Trophoblast cell (in vitro differentiated cells and primary cell): ENCODE measurements around the gene MYO1E.

Source experiments
- DNase-seq, 2 donors: peaks; one replicate each; pipeline ENCODE4 v3.0.0-alpha.2; 2016
- H2AFZ ChIP-seq: 2 replicates; pipeline ENCODE4 v1.6.1; 2013; ENCODE audit warnings: low read length, moderate library complexity, mild to moderate bottlenecking; ENCODE audit not compliant: insufficient read depth, poor library complexity
- H2AK5ac ChIP-seq: 2 replicates; pipeline ENCODE4 v1.6.1; 2013; ENCODE audit warnings: mild to moderate bottlenecking, low read length
- H2BK120ac ChIP-seq: 2 replicates; pipeline ENCODE4 v1.6.1; 2013; ENCODE audit warnings: low read length, mild to moderate bottlenecking, moderate library complexity; ENCODE audit not compliant: insufficient read depth, poor library complexity
- H2BK12ac ChIP-seq: 2 replicates; pipeline ENCODE4 v1.6.1; 2013; ENCODE audit warnings: mild to moderate bottlenecking, low read length, moderate library complexity
- H2BK5ac ChIP-seq: 2 replicates; pipeline ENCODE4 v1.6.1; 2013; ENCODE audit warnings: low read length, low read depth, moderate library complexity, mild to moderate bottlenecking; ENCODE audit not compliant: poor library complexity
- H3K14ac ChIP-seq: 2 replicates; pipeline ENCODE4 v1.6.1; 2013; ENCODE audit warnings: mild to moderate bottlenecking, low read length
- H3K18ac ChIP-seq: 2 replicates; pipeline ENCODE4 v1.6.1; 2013; ENCODE audit warnings: mild to moderate bottlenecking, low read length
- H3K23ac ChIP-seq: 2 replicates; pipeline ENCODE4 v1.6.1; 2013; ENCODE audit warnings: low read length
- H3K27ac ChIP-seq: 2 replicates; pipeline ENCODE4 v1.5.1; 2013; ENCODE audit warnings: low read depth, mild to moderate bottlenecking, inconsistent platforms, low read length, moderate library complexity
- H3K27me3 ChIP-seq: 2 replicates; pipeline ENCODE4 v1.6.1; 2013; ENCODE audit warnings: inconsistent platforms, mild to moderate bottlenecking, low read length, moderate library complexity; ENCODE audit not compliant: insufficient read depth
- H3K36me3 ChIP-seq, 2 experiments: 1 replicate in 1 of 2; 2 replicates in 1 of 2; pipeline ENCODE4 v1.6.1; 2013; ENCODE audit warnings: low read length in 2 of 2, mild to moderate bottlenecking in 2 of 2, moderate library complexity in 1 of 2; ENCODE audit not compliant: insufficient read depth in 2 of 2, control insufficient read depth in 1 of 2
- H3K4ac ChIP-seq: 2 replicates; pipeline ENCODE4 v1.6.1; 2013; ENCODE audit warnings: low read depth, mild to moderate bottlenecking, low read length, moderate library complexity
- H3K4me1 ChIP-seq, 2 experiments: 1 replicate in 1 of 2; 2 replicates in 1 of 2; pipeline ENCODE4 v1.6.1; 2013; ENCODE audit warnings: low read length in 2 of 2, mild to moderate bottlenecking in 2 of 2, moderate library complexity in 1 of 2; ENCODE audit not compliant: insufficient read depth in 2 of 2, control insufficient read depth in 1 of 2
- H3K4me2 ChIP-seq: 2 replicates; pipeline ENCODE4 v1.6.1; 2013; ENCODE audit warnings: inconsistent platforms, mild to moderate bottlenecking, low read length, moderate library complexity
- H3K4me3 ChIP-seq: 2 replicates; pipeline ENCODE4 v1.5.1; 2013; ENCODE audit warnings: mild to moderate bottlenecking, low read depth, low read length, inconsistent platforms
- H3K79me1 ChIP-seq: one replicate; pipeline ENCODE4 v1.6.1; 2013; ENCODE audit warnings: low read length
- H3K79me2 ChIP-seq: 2 replicates; pipeline ENCODE4 v1.6.1; 2013; ENCODE audit warnings: low read length, mild to moderate bottlenecking; ENCODE audit not compliant: control insufficient read depth, insufficient read depth, poor library complexity
- H3K9ac ChIP-seq: 2 replicates; pipeline ENCODE4 v1.6.1; 2013; ENCODE audit warnings: mild to moderate bottlenecking, low read length
- H3K9me3 ChIP-seq: 2 replicates; pipeline ENCODE4 v1.6.1; 2013; ENCODE audit warnings: low read depth, mild to moderate bottlenecking, control low read depth, inconsistent platforms, low read length; ENCODE audit not compliant: insufficient read depth
- H4K12ac ChIP-seq: 2 replicates; pipeline ENCODE4 v1.6.1; 2013; ENCODE audit warnings: low read depth, mild to moderate bottlenecking, low read length, moderate library complexity
- H4K8ac ChIP-seq: 2 replicates; pipeline ENCODE4 v1.6.1; 2013; ENCODE audit warnings: low read depth, mild to moderate bottlenecking, low read length, moderate library complexity
- H4K91ac ChIP-seq: one replicate; pipeline ENCODE4 v1.6.1; 2013; ENCODE audit warnings: low read depth, mild to moderate bottlenecking, low read length, moderate library complexity
- WGBS: extraction: QIAGEN DNeasy Blood & Tissue Kit; methylation state at CpG from one replicate; pipeline ENCODE4 v1.1.7; 2013; ENCODE audit warnings: missing lambda C conversion rate; ENCODE audit not compliant: insufficient read length, insufficient coverage; ENCODE audit errors: extremely low coverage; 5-methylcytosine and 5-hydroxymethylcytosine counted together

Gene MYO1E

GRCh38 chr15:59229015-59229414, 143.7 kb downstream of the MYO1E start:
- no peak for DNase-seq
- Histone ChIP-seq H3K18ac (no peak overlapping the region), H3K4me1 (no peaks in the 10 kb centered on the region), H3K27ac (no peak overlapping the region), H2BK120ac (no peak overlapping the region), H4K91ac (no peak overlapping the region), H3K4ac (no peak overlapping the region), H3K23ac (no peak overlapping the region), H4K8ac (no peak overlapping the region), H3K14ac (no peak overlapping the region), H3K79me2 (no peaks in the 10 kb centered on the region), H2BK5ac (no peak overlapping the region), H4K12ac (no peak overlapping the region), H3K36me3 (peaks cover 4 to 5% of the 10 kb centered on the region in 2 experiments), H2AK5ac (no peak overlapping the region), H3K79me1 (no peaks in the 10 kb centered on the region), H3K27me3 (no peaks in the 10 kb centered on the region), H3K9me3 (no peaks in the 10 kb centered on the region), H2BK12ac (no peak overlapping the region), H3K4me3 (no peak overlapping the region), H2AFZ (no peak overlapping the region), H3K9ac (no peak overlapping the region), H3K4me2 (no peak overlapping the region)
- no CpG with 5 or more reads among the region's 4 CpGs for WGBS

- peaks cover 5 to 6% of the 10 kb centered on the region in 2 experiments for H3K36me3 ChIP-seq
- H3K27me3 ChIP-seq: no peaks in the 10 kb centered on the region
- no peaks in the 10 kb centered on the region for H3K4me1 ChIP-seq
- no peak overlapping the region for H2AFZ ChIP-seq
- H3K4me2 ChIP-seq: no peak overlapping the region
- no peak overlapping the region for H4K91ac ChIP-seq
- H2BK12ac ChIP-seq: no peak overlapping the region
- no CpG with 5 or more reads among the region's 4 CpGs for WGBS
- H3K9me3 ChIP-seq: no peaks in the 10 kb centered on the region
- no peak overlapping the region for H2AK5ac ChIP-seq
- no peak overlapping the region for H3K23ac ChIP-seq
- H2BK5ac ChIP-seq: no peak overlapping the region
- no peaks in the 10 kb centered on the region for H3K79me1 ChIP-seq
- DNase-seq: peak; percentile 81 to 95
- H3K9ac ChIP-seq: no peak overlapping the region
- H3K27ac ChIP-seq: no peak overlapping the region
- H4K8ac ChIP-seq: no peak overlapping the region
- no peak overlapping the region for H3K4me3 ChIP-seq
- H3K14ac ChIP-seq: no peak overlapping the region
- no peak overlapping the region for H3K4ac ChIP-seq
- H2BK120ac ChIP-seq: no peak overlapping the region
- H4K12ac ChIP-seq: no peak overlapping the region
- no peaks in the 10 kb centered on the region for H3K79me2 ChIP-seq
- H3K18ac ChIP-seq: no peak overlapping the region
These were observed 145.7 kb downstream of the MYO1E start for GRCh38 chr15:59227021-59227420.

GRCh38 chr15:59224474-59224873, 148.2 kb downstream of the MYO1E start:
- H3K4ac ChIP-seq: no peak overlapping the region
- no peak overlapping the region for H2BK12ac ChIP-seq
- H3K27ac ChIP-seq: no peak overlapping the region
- no peak overlapping the region for H3K14ac ChIP-seq
- H2AK5ac ChIP-seq: no peak overlapping the region
- no peak overlapping the region for H3K9ac ChIP-seq
- no peaks in the 10 kb centered on the region for H3K9me3 ChIP-seq
- no CpG with 5 or more reads among the region's 7 CpGs for WGBS
- DNase-seq: no peak
- no peaks in the 10 kb centered on the region for H3K27me3 ChIP-seq
- no peak overlapping the region for H2BK5ac ChIP-seq
- H3K4me1 ChIP-seq: no peaks in the 10 kb centered on the region
- no peak overlapping the region for H3K23ac ChIP-seq
- H3K4me3 ChIP-seq: no peak overlapping the region
- no peaks in the 10 kb centered on the region for H3K79me2 ChIP-seq
- H3K4me2 ChIP-seq: no peak overlapping the region
- H3K36me3 ChIP-seq: peaks cover 5 to 6% of the 10 kb centered on the region in 2 experiments
- H4K91ac ChIP-seq: no peak overlapping the region
- H2BK120ac ChIP-seq: no peak overlapping the region
- H2AFZ ChIP-seq: no peak overlapping the region
- no peak overlapping the region for H3K18ac ChIP-seq
- no peak overlapping the region for H4K12ac ChIP-seq
- no peak overlapping the region for H4K8ac ChIP-seq
- H3K79me1 ChIP-seq: no peaks in the 10 kb centered on the region

- Histone ChIP-seq H3K79me1 (no peaks in the 10 kb centered on the region), H2BK5ac (no peak overlapping the region), H3K23ac (no peak overlapping the region), H4K8ac (no peak overlapping the region), H3K14ac (no peak overlapping the region), H3K4ac (no peak overlapping the region), H3K36me3 (peaks cover 4 to 5% of the 10 kb centered on the region in 2 experiments), H2AFZ (no peak overlapping the region), H3K18ac (no peak overlapping the region), H3K4me1 (no peaks in the 10 kb centered on the region), H3K27ac (no peak overlapping the region), H3K9ac (no peak overlapping the region), H4K91ac (no peak overlapping the region), H4K12ac (no peak overlapping the region), H3K79me2 (no peaks in the 10 kb centered on the region), H3K27me3 (no peaks in the 10 kb centered on the region), H2BK12ac (no peak overlapping the region), H3K4me3 (no peak overlapping the region), H3K4me2 (no peak overlapping the region), H2AK5ac (no peak overlapping the region), H3K9me3 (no peaks in the 10 kb centered on the region), H2BK120ac (no peak overlapping the region)
- WGBS: no CpG with 5 or more reads among the region's 3 CpGs
- no peak for DNase-seq
These were observed 148.9 kb downstream of the MYO1E start for GRCh38 chr15:59223736-59224135.
